ENCODE results near the gene ENPEP. TPM values are rescaled to one million over a fixed set of nuclear protein-coding genes. Genes with fewer than 3 reads are reported as not detected.
"Not testable (repeated sequence)": the region's sequence is repeated elsewhere in the genome, so short reads cannot be mapped to it uniquely, and the experiment has no call there.

Gene ENPEP
- total RNA-seq, 1 donor from 2014 or later: 4.6 TPM

DNA sequence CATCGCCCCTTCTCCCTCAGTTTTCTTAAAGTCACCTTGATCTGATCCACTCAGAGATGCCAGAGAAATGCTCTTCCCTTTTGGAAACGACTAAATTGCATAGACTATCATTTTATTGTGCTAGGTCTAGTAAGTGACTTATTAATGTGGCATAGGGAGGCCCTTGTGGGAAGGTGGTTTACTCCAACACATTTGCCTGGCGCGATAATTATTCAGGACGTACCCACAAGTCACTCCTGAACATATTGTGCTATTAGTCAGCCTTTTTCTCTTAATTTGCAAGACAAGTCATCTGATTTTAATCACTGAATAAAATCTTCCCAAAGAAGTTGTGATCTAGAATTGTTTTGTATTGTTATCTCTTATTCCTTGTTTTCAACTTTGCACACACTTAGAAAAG, 7.6 kb downstream of the ENPEP start:
- no peaks in the 10 kb centered on the region for H3K27me3 ChIP-seq (ENCODE audit: control insufficient read depth, insufficient read depth, low read length)
- DNase-seq (ENCODE audit: low read depth): peak; percentile 61
- H3K36me3 ChIP-seq (ENCODE audit: control insufficient read depth, insufficient read depth, low read length): no peaks in the 10 kb centered on the region
- TF ChIP-seq CTCF (IDR thresholded peaks at IDR 0.05; ENCODE audit: insufficient read depth, low read length, poor library complexity, severe bottlenecking): no peak
- H3K4me3 ChIP-seq (ENCODE audit: low read depth, low read length): no peak overlapping the region

DNA sequence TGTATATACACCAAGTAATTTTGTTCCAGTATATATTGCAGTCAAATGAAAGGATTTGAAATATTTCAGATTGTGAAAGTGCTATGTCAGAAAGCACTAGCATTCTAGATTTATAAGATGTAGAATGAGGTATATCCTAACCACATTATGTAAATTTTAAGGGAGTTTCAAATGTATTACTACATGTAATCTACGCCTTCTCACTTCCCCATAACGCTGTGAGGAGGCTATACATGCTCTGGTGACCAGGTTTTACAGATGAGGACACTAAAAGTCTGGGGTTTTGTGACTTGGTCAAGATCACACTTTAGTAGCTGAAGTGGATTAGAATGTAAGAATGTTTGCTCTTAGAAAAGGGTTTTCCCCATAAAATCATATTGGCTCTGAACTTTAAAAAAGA, 8.1 kb downstream of the ENPEP start:
- no peak for TF ChIP-seq CTCF (IDR thresholded peaks at IDR 0.05; ENCODE audit: insufficient read depth, low read length, poor library complexity, severe bottlenecking)
- H3K4me3 ChIP-seq (ENCODE audit: low read depth, low read length): no peak overlapping the region
- H3K36me3 ChIP-seq (ENCODE audit: control insufficient read depth, insufficient read depth, low read length): no peaks in the 10 kb centered on the region
- no peaks in the 10 kb centered on the region for H3K27me3 ChIP-seq (ENCODE audit: control insufficient read depth, insufficient read depth, low read length)
- no peak for DNase-seq (ENCODE audit: low read depth)

DNA sequence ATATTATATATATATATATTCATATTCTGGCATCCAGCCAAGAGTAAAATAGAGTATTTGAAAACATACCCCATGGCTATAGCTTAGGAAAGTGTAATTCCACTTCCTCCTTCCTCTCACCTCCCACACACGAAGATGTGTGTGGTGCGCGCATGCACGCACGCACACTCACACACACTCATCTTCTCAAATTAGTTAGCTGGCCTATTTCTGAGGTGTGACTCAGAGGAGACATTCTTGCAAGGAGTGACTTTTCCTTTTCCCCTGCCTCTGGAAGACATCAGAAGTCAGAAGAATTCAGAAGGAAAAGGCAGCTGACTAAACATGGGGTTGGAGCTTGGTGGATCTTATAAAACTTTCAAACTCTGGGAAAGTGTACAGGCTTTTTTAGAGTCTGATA, 8.8 kb downstream of the ENPEP start:
- peak; percentile 89 for DNase-seq (ENCODE audit: low read depth)

GRCh38 chr4:110485452-110485851, 9.5 kb downstream of the ENPEP start:
- no peak for TF ChIP-seq CTCF (IDR thresholded peaks at IDR 0.05; ENCODE audit: insufficient read depth, low read length, poor library complexity, severe bottlenecking)
- H3K36me3 ChIP-seq (ENCODE audit: control insufficient read depth, insufficient read depth, low read length): no peaks in the 10 kb centered on the region
- H3K4me3 ChIP-seq (ENCODE audit: low read depth, low read length): no peak overlapping the region
- no peak for DNase-seq (ENCODE audit: low read depth)
- no peaks in the 10 kb centered on the region for H3K27me3 ChIP-seq (ENCODE audit: control insufficient read depth, insufficient read depth, low read length)

More for the DNA sequence above, 8.8 kb downstream of the ENPEP start:
- no peak overlapping the region for H3K4me3 ChIP-seq (ENCODE audit: low read depth, low read length)
- TF ChIP-seq CTCF (IDR thresholded peaks at IDR 0.05; ENCODE audit: insufficient read depth, low read length, poor library complexity, severe bottlenecking): no peak
- no peaks in the 10 kb centered on the region for H3K27me3 ChIP-seq (ENCODE audit: control insufficient read depth, insufficient read depth, low read length)
- no peaks in the 10 kb centered on the region for H3K36me3 ChIP-seq (ENCODE audit: control insufficient read depth, insufficient read depth, low read length)

GRCh38 chr4:110486256-110486655, 10.3 kb downstream of the ENPEP start:
- no peak overlapping the region for H3K4me3 ChIP-seq (ENCODE audit: low read depth, low read length)
- no peak for DNase-seq (ENCODE audit: low read depth)
- no peak for TF ChIP-seq CTCF (IDR thresholded peaks at IDR 0.05; ENCODE audit: insufficient read depth, low read length, poor library complexity, severe bottlenecking)
- no peaks in the 10 kb centered on the region for H3K27me3 ChIP-seq (ENCODE audit: control insufficient read depth, insufficient read depth, low read length)
- no peaks in the 10 kb centered on the region for H3K36me3 ChIP-seq (ENCODE audit: control insufficient read depth, insufficient read depth, low read length)

- not testable (repeated sequence) for DNase-seq (ENCODE audit: low read depth); H3K27me3 ChIP-seq (ENCODE audit: control insufficient read depth, insufficient read depth, low read length); H3K4me3 ChIP-seq (ENCODE audit: low read depth, low read length); H3K36me3 ChIP-seq (ENCODE audit: control insufficient read depth, insufficient read depth, low read length)
Measured at GRCh38 chr4:110486850-110487249, 10.9 kb downstream of the ENPEP start.
